Fibroblast of lung (primary cell): ENCODE measurements around the gene FAM20C. TPM values are rescaled to one million over a fixed set of nuclear protein-coding genes. Genes with fewer than 3 reads are reported as not detected.

Experiments used
- DNase-seq, 2 donors: peaks; one replicate each; pipeline versions ENCODE4 v3.0.0 to v3.0.0-alpha.2; 2010; ENCODE audit warnings: low read depth in 2 of 2
- H2AFZ ChIP-seq: 2 replicates; pipeline ENCODE4 v1.5.1; 2012; ENCODE audit warnings: low read length, control low read depth, inconsistent platforms
- H3K27ac ChIP-seq: 2 replicates; pipeline ENCODE4 v1.5.1; 2011; ENCODE audit warnings: low read length, control low read depth; ENCODE audit not compliant: insufficient read depth
- H3K27me3 ChIP-seq: 2 replicates; pipeline ENCODE4 v1.5.1; 2011; ENCODE audit warnings: mild to moderate bottlenecking, low read length; ENCODE audit not compliant: control insufficient read depth, insufficient read depth
- H3K36me3 ChIP-seq: 2 replicates; pipeline ENCODE4 v1.5.1; 2011; ENCODE audit warnings: low read length; ENCODE audit not compliant: control insufficient read depth, insufficient read depth
- H3K4me1 ChIP-seq: 2 replicates; pipeline ENCODE4 v1.5.1; 2011; ENCODE audit warnings: low read length; ENCODE audit not compliant: control insufficient read depth, insufficient read depth; ENCODE audit errors: extremely low read depth
- H3K4me2 ChIP-seq: 2 replicates; pipeline ENCODE4 v1.5.1; 2011; ENCODE audit warnings: low read length, control low read depth; ENCODE audit not compliant: insufficient read depth; ENCODE audit errors: extremely low read depth
- H3K4me3 ChIP-seq, 4 experiments: fragments of 200-600 bp in 1 of 4; sonication (generic) in 1 of 4; replicated peaks in 1 of 4; 2 replicates each; pipeline ENCODE4 v1.5.1; 2011 to 2016; ENCODE audit warnings: low read length in 4 of 4, low read depth in 3 of 4, mild to moderate bottlenecking in 3 of 4, control low read depth in 2 of 4, inconsistent platforms in 1 of 4, mixed read lengths in 1 of 4; ENCODE audit not compliant: insufficient read depth in 1 of 4; ENCODE audit errors: control extremely low read depth in 1 of 4
- H3K79me2 ChIP-seq: 2 replicates; pipeline ENCODE4 v1.5.1; 2012; ENCODE audit warnings: mild to moderate bottlenecking, low read length, inconsistent platforms; ENCODE audit not compliant: control insufficient read depth, insufficient read depth
- H3K9ac ChIP-seq: 2 replicates; pipeline ENCODE4 v1.5.1; 2011; ENCODE audit warnings: mild to moderate bottlenecking, low read length, control low read depth; ENCODE audit not compliant: insufficient read depth
- H3K9me3 ChIP-seq: 2 replicates; pipeline ENCODE4 v1.5.1; 2012; ENCODE audit warnings: low read depth, low read length; ENCODE audit not compliant: control insufficient read depth, insufficient read depth
- H4K20me1 ChIP-seq: 2 replicates; pipeline ENCODE4 v1.5.1; 2011; ENCODE audit warnings: low read length; ENCODE audit not compliant: control insufficient read depth, insufficient read depth; ENCODE audit errors: extremely low read depth
- EZH2 ChIP-seq: IDR thresholded peaks from 2 replicates; pipeline ENCODE4 v1.5.1; 2012; ENCODE audit warnings: low read length, control low read depth, mild to moderate bottlenecking; ENCODE audit errors: missing control alignments
- polyA plus RNA-seq, 2 donors: library from polyadenylated mRNA; depleted of rRNA in 1 of 2; stranded (reverse) in 1 of 2; unstranded in 1 of 2; fragments of >200 nt; gene quantifications; 2 replicates each; pipeline ENCODE4 v1.2.1, GENCODE V29; 2011 to 2012; ENCODE audit warnings: missing spikeins in 1 of 2
- total RNA-seq: library from RNA; depleted of rRNA; stranded (reverse); fragments of >200 nt; gene quantifications from 2 replicates; pipeline ENCODE4 v1.2.1, GENCODE V29; 2014
- TF ChIP-seq, protein P1 (sequence below), 2 donors: IDR thresholded peaks in 1 of 2; conservative IDR thresholded peaks in 1 of 2; 1 replicate in 1 of 2; 2 replicates in 1 of 2; pipeline ENCODE4 v1.5.1; 2011 to 2012; ENCODE audit warnings: low read length in 2 of 2, control low read depth in 1 of 2, inconsistent platforms in 1 of 2, low read depth in 1 of 2, mild to moderate bottlenecking in 1 of 2

FAM20C gene
- total and polyA plus RNA-seq, 2 donors (not counting 1 experiment from before 2014, with no cell fraction given) = 31.8 to 70.7 TPM

DNA sequence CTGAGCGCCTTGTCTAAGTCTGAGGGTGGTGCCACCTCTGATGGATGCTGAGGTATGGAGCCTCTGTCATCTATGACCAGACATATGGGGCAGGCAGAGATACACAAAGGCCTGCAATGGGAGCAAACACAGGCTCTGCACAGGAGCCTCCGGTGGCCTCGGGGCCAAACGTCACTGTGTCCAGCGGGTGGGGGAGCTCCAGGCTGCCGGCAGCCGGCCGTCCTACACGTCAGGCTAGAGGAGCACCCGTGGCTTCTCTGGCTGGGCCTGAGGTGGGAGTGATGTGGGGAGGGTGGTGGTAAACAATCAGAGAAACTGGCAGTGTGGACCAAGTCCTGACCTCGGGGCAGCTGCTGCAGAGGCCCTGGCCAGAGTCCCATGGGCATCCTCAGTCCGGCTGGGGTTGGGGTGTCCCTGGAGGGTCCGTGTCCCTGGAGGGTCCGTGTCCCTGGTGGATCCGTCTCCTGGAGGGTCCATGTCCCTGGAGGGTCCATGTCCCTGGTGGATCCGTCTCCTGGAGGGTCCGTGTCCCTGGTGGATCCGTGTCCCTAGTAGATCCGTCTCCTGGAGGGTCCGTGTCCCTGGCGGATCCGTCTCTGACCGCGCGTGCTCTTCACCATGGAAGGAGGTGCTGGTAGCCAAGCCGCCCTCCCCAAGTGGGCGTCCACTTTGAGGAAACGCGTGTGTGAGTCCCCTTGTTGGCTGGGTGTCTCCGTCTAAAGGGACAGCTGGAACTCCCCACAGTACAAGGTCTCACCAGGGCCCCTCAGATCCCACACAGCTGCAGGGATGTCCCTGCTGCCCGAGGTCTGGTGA, 24.2 kb upstream of the FAM20C start:
- Histone ChIP-seq H3K9ac (no peak overlapping the region), H3K4me3 (no peak overlapping the region), H2AFZ (no peak overlapping the region), H3K4me2 (no peak overlapping the region), H3K4me1 (no peaks in the 10 kb centered on the region), H3K9me3 (no peaks in the 10 kb centered on the region), H3K79me2 (no peaks in the 10 kb centered on the region), H3K27me3 (peaks cover 22% of the 10 kb centered on the region), H4K20me1 (no peaks in the 10 kb centered on the region), H3K36me3 (no peaks in the 10 kb centered on the region), H3K27ac (no peak overlapping the region)
- DNase-seq = no peak
- TF ChIP-seq, protein P1, sequence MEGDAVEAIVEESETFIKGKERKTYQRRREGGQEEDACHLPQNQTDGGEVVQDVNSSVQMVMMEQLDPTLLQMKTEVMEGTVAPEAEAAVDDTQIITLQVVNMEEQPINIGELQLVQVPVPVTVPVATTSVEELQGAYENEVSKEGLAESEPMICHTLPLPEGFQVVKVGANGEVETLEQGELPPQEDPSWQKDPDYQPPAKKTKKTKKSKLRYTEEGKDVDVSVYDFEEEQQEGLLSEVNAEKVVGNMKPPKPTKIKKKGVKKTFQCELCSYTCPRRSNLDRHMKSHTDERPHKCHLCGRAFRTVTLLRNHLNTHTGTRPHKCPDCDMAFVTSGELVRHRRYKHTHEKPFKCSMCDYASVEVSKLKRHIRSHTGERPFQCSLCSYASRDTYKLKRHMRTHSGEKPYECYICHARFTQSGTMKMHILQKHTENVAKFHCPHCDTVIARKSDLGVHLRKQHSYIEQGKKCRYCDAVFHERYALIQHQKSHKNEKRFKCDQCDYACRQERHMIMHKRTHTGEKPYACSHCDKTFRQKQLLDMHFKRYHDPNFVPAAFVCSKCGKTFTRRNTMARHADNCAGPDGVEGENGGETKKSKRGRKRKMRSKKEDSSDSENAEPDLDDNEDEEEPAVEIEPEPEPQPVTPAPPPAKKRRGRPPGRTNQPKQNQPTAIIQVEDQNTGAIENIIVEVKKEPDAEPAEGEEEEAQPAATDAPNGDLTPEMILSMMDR (conservative IDR thresholded peaks at IDR 0.05 in 1 of 2, IDR thresholded peaks at IDR 0.05 in 1 of 2; ENCODE audit: low read depth in 1 of 2, low read length in 2 of 2) = no peak
- no peak for TF ChIP-seq EZH2

DNA sequence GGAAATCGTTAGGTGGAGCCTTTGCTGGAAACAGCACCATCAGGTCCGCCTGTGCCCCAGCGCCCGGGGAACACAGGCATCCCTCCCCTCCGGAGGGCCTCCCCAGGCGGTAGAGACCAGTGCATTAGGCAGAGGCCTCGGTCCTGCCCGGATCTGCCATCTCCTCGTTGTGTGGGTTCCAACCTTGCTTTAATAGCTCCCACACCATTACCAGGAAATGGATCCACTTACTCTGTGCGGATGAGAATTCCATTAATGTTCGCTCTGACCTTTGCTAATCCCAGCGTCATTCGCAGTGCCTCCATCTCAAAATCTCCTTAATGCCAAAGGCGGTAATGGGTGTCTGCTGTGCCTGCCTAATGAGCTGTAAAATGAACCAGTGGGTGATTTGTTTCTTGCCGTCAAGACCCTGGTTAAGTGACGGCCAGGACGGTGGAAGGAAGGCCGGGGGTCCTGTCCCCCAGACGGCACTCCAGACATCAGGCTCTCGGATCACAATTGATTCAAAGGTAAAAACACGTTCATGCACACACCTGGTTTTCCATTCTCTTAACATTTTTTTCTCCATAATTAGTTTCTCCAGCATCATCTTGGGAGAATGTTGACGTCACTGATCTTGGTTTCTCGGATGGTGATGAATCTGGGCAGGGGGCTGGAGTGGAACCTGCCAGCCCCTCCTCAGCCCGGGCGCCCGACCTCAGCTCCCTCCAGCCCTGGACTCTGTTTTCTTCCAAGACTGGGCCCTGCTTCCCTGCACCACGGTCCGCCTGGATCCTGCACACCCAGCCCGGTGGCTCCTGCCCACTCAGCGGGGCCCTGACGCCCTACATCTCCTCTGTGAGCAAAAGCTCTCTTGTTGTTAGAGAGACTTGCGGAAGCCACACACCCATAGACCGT, 22.8 kb upstream of the FAM20C start:
- no peaks in the 10 kb centered on the region for H3K9me3 ChIP-seq
- no peaks in the 10 kb centered on the region for H4K20me1 ChIP-seq
- H3K9ac ChIP-seq = no peak overlapping the region
- H3K4me3 ChIP-seq = no peak overlapping the region
- DNase-seq = no peak
- no peaks in the 10 kb centered on the region for H3K79me2 ChIP-seq
- H3K27me3 ChIP-seq = peaks cover 14% of the 10 kb centered on the region
- no peak overlapping the region for H3K27ac ChIP-seq
- no peaks in the 10 kb centered on the region for H3K36me3 ChIP-seq
- no peak overlapping the region for H2AFZ ChIP-seq
- no peaks in the 10 kb centered on the region for H3K4me1 ChIP-seq
- no peak for TF ChIP-seq EZH2
- TF ChIP-seq, protein P1 (conservative IDR thresholded peaks at IDR 0.05 in 1 of 2, IDR thresholded peaks at IDR 0.05 in 1 of 2; ENCODE audit: low read depth in 1 of 2, low read length in 2 of 2) = no peak
- no peak overlapping the region for H3K4me2 ChIP-seq
